ENCODE data around the gene GASK1B. TPM values are rescaled to one million over a fixed set of nuclear protein-coding genes. Genes with fewer than 3 reads are reported as not detected.

GASK1B gene
- total RNA-seq, 1 donor from 2014 or later: 37.1 TPM

- H3K9me3 Mint-ChIP-seq: no peaks in the 10 kb centered on the region
- H3K4me3 Mint-ChIP-seq: peak overlapping the region; percentile 61
- no peak for DNase-seq (ENCODE audit: extremely low spot score, unreplicated experiment)
- peaks cover 56% of the 10 kb centered on the region for H3K4me1 Mint-ChIP-seq (ENCODE audit: unreplicated experiment)
- no peaks in the 10 kb centered on the region for H3K27me3 Mint-ChIP-seq
- no peak for TF ChIP-seq CTCF (conservative IDR thresholded peaks at IDR 0.05)
- H3K27ac Mint-ChIP-seq: peak overlapping the region; percentile 70
- peaks cover 23% of the 10 kb centered on the region for H3K36me3 Mint-ChIP-seq
Observed at GRCh38 chr4:158159054-158159717, 13.6 kb downstream of the GASK1B start.

- peaks cover 45% of the 10 kb centered on the region for H3K4me1 Mint-ChIP-seq (ENCODE audit: unreplicated experiment)
- H3K27ac Mint-ChIP-seq: no peak overlapping the region
- H3K9me3 Mint-ChIP-seq: no peaks in the 10 kb centered on the region
- H3K4me3 Mint-ChIP-seq: no peak overlapping the region
- TF ChIP-seq CTCF (conservative IDR thresholded peaks at IDR 0.05): no peak
- peaks cover 32% of the 10 kb centered on the region for H3K36me3 Mint-ChIP-seq
- DNase-seq (ENCODE audit: extremely low spot score, unreplicated experiment): no peak
- H3K27me3 Mint-ChIP-seq: no peaks in the 10 kb centered on the region
Observed at GRCh38 chr4:158157412-158157811, 15.4 kb downstream of the GASK1B start.

DNA sequence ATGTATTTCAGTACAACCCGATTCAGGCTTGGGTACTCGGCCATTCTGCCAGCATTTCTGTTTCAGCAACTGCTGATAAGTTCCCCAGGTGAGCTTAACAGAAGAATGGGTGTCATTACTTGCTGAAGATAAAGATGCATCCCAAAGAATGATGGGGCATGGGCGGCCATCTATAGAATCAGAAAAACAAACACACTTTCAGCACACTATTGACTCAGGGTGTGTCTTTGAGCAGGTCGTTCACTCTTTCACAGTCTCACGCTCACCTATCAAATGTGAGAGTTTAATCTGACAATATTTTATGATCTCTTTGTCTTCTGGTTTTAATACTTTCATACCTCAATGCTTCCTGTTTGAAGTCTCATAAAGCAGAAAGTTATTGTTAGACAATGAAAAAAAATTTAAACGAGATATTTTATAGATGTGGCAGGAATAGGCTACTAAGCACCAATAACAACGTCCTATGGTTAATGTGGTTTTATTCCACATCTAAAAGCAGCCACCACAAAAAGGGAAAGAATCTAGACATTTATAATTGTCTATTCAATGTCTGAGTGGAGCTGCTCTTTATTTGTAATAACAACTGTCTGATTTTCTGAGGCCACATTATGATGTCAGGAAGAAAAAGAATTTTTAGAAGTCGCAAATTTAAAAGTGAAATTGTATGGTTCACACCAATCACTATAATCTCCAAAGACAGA lies 17.0 kb downstream of the GASK1B start:
- Mint-ChIP-seq H3K27me3 (no peaks in the 10 kb centered on the region), H3K4me1 (ENCODE audit: unreplicated experiment) (peaks cover 34% of the 10 kb centered on the region)
- DNase-seq (ENCODE audit: extremely low spot score, unreplicated experiment): no peak

DNA sequence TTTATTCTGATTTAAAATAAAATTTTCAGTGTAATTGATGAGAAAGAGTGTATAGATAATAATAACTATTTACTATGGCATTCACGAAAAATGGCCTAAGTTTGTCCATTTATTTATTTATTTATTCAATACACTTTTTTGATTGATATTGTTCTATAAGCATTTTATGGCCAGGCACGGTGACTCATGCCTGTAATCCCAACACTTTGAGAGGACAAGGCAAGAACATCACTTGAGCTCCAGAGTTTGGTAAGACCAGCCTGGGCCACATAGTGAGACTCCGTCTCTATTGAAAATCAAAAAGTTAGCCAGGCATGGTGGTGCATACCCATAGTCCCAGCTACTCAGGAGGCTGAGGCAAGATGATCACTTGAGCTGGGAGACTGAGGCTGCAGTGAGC lies 25.7 kb downstream of the GASK1B start:
- H3K9me3 Mint-ChIP-seq: no peaks in the 10 kb centered on the region
- DNase-seq (ENCODE audit: extremely low spot score, unreplicated experiment): no peak
- H3K4me1 Mint-ChIP-seq (ENCODE audit: unreplicated experiment): peaks cover 3% of the 10 kb centered on the region
- H3K4me3 Mint-ChIP-seq: no peak overlapping the region
- peaks cover 34% of the 10 kb centered on the region for H3K36me3 Mint-ChIP-seq
- no peak for TF ChIP-seq CTCF (conservative IDR thresholded peaks at IDR 0.05)
- H3K27ac Mint-ChIP-seq: no peak overlapping the region
- no peaks in the 10 kb centered on the region for H3K27me3 Mint-ChIP-seq

More for the DNA sequence above, 17.0 kb downstream of the GASK1B start:
- peak overlapping the region; percentile 13 for H3K27ac Mint-ChIP-seq
- H3K4me3 Mint-ChIP-seq: no peak overlapping the region
- no peaks in the 10 kb centered on the region for H3K9me3 Mint-ChIP-seq
- peaks cover 45% of the 10 kb centered on the region for H3K36me3 Mint-ChIP-seq
- no peak for TF ChIP-seq CTCF (conservative IDR thresholded peaks at IDR 0.05)

DNA sequence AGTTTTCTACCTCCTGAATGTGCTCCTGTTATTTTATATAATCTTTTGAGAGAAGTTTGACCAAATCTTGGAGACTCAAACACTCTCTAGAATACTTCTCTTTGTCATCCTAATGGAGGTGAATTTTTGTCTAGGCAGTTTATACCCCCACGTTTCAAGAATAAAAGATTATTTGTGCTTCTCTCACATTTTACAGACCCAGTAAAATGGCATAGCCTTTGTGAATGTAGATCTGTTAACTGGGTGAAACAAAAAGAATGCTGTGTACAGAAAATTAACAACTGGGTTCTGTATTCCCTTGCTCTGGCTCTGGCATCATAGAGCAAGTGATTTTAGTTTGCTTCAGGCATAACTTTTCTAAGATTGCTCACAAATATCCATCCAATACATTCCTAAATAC lies 26.1 kb downstream of the GASK1B start:
- Mint-ChIP-seq H3K27me3 (no peaks in the 10 kb centered on the region), H3K27ac (no peak overlapping the region), H3K4me3 (no peak overlapping the region), H3K4me1 (ENCODE audit: unreplicated experiment) (peaks cover 3% of the 10 kb centered on the region), H3K36me3 (peaks cover 30% of the 10 kb centered on the region), H3K9me3 (no peaks in the 10 kb centered on the region)
- DNase-seq (ENCODE audit: extremely low spot score, unreplicated experiment): no peak
- no peak for TF ChIP-seq CTCF (conservative IDR thresholded peaks at IDR 0.05)

Data from type B pancreatic cell (in vitro differentiated cells).